BE2C (cell line): Measurements from ENCODE around the gene DNAJC10.
"Not testable (repeated sequence)": the region's sequence is repeated elsewhere in the genome, so short reads cannot be mapped to it uniquely, and the experiment has no call there.

ENCODE experiments used
- DNase-seq: peaks from one replicate; pipeline ENCODE4 v3.0.0-alpha.2; 2020
- H3K27me3 ChIP-seq: fragments of 250-450 bp; sonication (Bioruptor Pico); 2 replicates; pipeline ENCODE4 v1.5.1; 2020; ENCODE audit warnings: mild to moderate bottlenecking
- H3K36me3 ChIP-seq: fragments of 250-450 bp; sonication (Bioruptor Pico); 2 replicates; pipeline ENCODE4 v1.5.1; 2020; ENCODE audit warnings: mild to moderate bottlenecking
- H3K4me1 ChIP-seq: fragments of 250-450 bp; sonication (Bioruptor Pico); 2 replicates; pipeline ENCODE4 v1.5.1; 2020
- H3K4me3 ChIP-seq: 2 replicates; pipeline ENCODE4 v1.5.1; 2011; ENCODE audit warnings: low read depth, low read length
- H3K9me3 ChIP-seq: fragments of 250-450 bp; sonication (Bioruptor Pico); 2 replicates; pipeline ENCODE4 v1.5.1; 2020
- TF ChIP-seq, protein P1 (sequence below): IDR thresholded peaks from 2 replicates; pipeline ENCODE4 v1.5.1; 2012; ENCODE audit warnings: mild to moderate bottlenecking, low read depth, low read length

DNAJC10 gene

DNA sequence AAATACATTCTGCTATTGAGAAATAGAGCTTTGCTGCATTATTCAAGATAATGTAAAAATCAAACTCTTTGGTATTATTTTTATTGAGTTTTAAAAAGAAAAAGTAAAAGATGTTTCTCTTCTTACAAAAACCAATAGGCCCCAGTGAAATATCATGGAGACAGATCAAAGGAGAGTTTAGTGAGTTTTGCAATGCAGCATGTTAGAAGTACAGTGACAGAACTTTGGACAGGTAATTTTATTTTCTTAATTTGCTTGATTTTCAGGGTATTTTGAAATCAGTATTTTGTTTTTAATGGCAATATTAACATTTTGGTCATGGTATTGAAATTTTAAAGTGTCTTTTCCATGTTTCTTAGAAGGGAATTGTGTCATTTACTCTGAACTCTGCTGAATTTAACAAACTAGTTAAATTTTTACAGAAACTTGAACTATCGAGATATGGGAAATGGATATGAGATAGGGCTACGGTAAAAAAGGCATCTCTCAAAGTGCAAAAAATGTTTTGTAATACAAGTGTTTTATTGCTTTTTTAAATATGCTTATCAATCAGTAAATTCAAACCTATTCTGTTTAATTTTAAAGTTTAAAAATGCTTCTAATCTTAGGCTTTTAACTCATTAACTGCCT is 13.8 kb downstream of the DNAJC10 start:
- Histone ChIP-seq H3K27me3 (no peaks in the 10 kb centered on the region), H3K9me3 (no peaks in the 10 kb centered on the region), H3K4me1 (no peaks in the 10 kb centered on the region), H3K4me3 (no peak overlapping the region), H3K36me3 (no peaks in the 10 kb centered on the region)
- no peak for DNase-seq
- TF ChIP-seq, protein P1, sequence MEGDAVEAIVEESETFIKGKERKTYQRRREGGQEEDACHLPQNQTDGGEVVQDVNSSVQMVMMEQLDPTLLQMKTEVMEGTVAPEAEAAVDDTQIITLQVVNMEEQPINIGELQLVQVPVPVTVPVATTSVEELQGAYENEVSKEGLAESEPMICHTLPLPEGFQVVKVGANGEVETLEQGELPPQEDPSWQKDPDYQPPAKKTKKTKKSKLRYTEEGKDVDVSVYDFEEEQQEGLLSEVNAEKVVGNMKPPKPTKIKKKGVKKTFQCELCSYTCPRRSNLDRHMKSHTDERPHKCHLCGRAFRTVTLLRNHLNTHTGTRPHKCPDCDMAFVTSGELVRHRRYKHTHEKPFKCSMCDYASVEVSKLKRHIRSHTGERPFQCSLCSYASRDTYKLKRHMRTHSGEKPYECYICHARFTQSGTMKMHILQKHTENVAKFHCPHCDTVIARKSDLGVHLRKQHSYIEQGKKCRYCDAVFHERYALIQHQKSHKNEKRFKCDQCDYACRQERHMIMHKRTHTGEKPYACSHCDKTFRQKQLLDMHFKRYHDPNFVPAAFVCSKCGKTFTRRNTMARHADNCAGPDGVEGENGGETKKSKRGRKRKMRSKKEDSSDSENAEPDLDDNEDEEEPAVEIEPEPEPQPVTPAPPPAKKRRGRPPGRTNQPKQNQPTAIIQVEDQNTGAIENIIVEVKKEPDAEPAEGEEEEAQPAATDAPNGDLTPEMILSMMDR, result no peak

DNA sequence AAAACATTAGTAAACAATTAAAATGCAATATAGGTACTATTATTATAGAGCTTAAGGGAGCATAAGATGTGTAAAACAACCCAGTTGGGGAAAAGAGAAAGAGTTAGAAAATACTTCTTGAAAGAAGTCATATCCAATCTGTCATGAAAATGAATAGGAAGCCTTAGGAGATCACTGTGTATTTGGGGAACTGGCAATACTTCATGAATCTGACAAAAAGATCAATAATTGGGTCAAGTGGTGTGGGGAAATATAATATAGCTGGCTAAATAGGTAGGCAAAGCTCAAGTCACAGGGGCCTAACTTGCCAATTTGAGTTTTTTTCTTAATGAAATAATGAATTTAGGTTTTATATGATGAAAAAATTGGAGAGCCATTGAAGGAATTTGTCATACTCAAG is 14.4 kb downstream of the DNAJC10 start:
- TF ChIP-seq, protein P1, result no peak
- Histone ChIP-seq H3K36me3 (no peaks in the 10 kb centered on the region), H3K9me3 (no peaks in the 10 kb centered on the region), H3K27me3 (no peaks in the 10 kb centered on the region), H3K4me1 (no peaks in the 10 kb centered on the region), H3K4me3 (no peak overlapping the region)
- DNase-seq, result no peak

DNA sequence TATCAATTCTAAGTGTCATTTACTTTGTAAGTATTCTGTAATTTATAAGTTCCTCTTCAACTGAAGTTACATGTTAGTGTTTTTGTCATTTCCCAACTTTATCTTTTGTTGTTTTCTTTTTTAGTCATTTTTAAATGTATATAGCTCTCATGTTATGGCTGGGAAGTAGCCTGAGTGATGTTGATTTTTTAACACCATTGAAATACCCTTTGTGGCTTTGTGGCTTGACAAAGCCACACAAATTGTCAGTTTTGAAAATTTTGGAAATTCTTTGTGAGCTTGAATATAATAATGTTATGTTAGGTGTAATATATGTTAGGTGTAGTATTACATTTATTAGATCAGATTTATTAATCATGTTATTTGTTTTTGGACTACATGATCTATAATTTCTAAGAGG is 16.7 kb downstream of the DNAJC10 start:
- Histone ChIP-seq H3K27me3 (no peaks in the 10 kb centered on the region), H3K36me3 (no peaks in the 10 kb centered on the region), H3K4me1 (no peaks in the 10 kb centered on the region), H3K9me3 (no peaks in the 10 kb centered on the region), H3K4me3 (no peak overlapping the region)
- TF ChIP-seq, protein P1, result no peak
- DNase-seq, result no peak

DNA sequence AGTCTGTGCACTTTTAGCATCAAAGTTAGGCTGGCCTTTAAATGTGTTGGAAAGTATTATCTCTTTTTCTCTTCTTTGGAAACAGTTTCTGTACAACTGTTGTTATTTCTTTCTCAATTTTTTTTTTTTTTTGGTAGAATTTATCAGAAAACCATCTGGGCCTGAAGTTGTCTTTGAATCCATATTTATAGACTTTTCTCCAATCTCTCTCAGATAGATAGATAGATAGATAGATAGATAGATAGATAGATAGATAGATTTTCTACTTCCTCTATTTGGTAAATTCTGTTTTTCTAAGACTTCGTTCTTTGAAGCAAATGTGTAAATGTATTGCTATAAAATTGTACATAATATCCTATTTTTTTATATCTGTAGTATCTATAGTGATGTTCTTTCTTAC is 17.5 kb downstream of the DNAJC10 start:
- Histone ChIP-seq H3K27me3 (no peaks in the 10 kb centered on the region), H3K36me3 (no peaks in the 10 kb centered on the region)
- no peak for DNase-seq

DNA sequence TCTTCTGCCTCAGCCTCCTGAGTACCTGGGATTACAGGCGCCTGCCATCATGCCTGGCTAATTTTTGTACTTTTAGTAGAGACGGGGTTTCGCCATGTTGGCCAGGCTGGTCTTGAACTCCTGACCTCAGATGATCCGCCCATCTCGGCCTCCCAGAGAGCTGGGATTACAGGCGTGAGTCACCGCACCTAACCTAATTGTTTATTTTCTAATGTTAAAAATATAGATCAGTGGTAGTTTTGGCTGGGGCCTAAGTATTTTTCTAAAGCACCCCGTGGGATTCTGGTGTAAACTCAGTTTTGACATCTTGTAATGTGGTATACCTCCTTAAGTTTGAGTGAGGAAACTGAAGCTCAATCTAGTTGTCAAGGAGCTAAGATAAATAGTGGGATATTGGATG is 20.8 kb downstream of the DNAJC10 start:
- not testable (repeated sequence) for H3K9me3 ChIP-seq

More for the DNA sequence above, 17.5 kb downstream of the DNAJC10 start:
- H3K4me3 ChIP-seq, result no peak overlapping the region
- H3K9me3 ChIP-seq, result no peaks in the 10 kb centered on the region
- no peaks in the 10 kb centered on the region for H3K4me1 ChIP-seq
- TF ChIP-seq, protein P1, result no peak

DNA sequence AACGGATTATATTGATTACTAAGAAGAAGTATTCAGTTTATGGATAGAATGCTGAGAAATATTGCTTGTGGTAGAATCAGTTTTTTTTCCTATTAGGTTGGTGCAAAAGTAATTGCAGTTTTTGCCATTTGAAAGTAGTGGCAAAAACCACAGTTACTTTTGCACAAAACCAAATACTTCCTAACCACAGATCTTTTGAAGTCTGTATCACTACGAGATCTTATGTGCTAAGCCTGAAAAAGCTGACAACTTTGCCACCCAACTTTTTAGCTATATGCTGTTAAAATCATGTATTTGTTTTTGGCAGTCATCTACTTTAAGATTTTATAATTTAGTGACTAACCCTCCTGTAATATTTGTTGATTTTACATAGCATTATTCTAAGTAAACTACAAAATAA is 24.6 kb downstream of the DNAJC10 start:
- Histone ChIP-seq H3K27me3 (no peaks in the 10 kb centered on the region), H3K36me3 (no peaks in the 10 kb centered on the region), H3K4me1 (no peaks in the 10 kb centered on the region), H3K9me3 (no peaks in the 10 kb centered on the region), H3K4me3 (no peak overlapping the region)
- DNase-seq, result no peak
- TF ChIP-seq, protein P1, result no peak

More for the DNA sequence above, 20.8 kb downstream of the DNAJC10 start:
- not testable (repeated sequence) for DNase-seq, H3K27me3 ChIP-seq, H3K36me3 ChIP-seq, H3K4me1 ChIP-seq, H3K4me3 ChIP-seq

DNA sequence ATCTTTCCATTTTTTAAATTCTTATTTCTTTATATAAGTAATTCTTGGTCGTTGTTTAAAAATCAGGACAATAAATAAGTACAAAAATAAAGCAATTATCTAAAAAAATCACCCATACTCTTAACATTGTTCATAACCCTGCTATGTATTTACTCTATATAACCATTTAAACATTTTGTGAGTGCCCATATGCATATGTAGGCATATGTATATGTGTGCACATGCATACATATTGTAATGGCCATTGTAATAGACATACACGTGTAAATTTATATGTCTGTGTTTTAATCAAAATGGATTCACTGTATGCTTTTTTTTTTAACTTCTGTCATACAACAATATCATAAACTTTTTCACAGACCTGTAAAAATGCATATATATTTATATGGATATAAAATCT is 25.6 kb downstream of the DNAJC10 start:
- no peaks in the 10 kb centered on the region for H3K36me3 ChIP-seq
- no peaks in the 10 kb centered on the region for H3K9me3 ChIP-seq
- H3K27me3 ChIP-seq, result no peaks in the 10 kb centered on the region
- no peak overlapping the region for H3K4me3 ChIP-seq
- no peak for DNase-seq
- TF ChIP-seq, protein P1, result no peak
- H3K4me1 ChIP-seq, result no peaks in the 10 kb centered on the region
